A549 (cell line): ENCODE data around the gene DAB1. TPM values are rescaled to one million over a fixed set of nuclear protein-coding genes. Genes with fewer than 3 reads are reported as not detected.

Experiments
- ATAC-seq, 2 experiments: fragments of 200-7000 bp in 1 of 2; fragments of >200 bp in 1 of 2; cut with Nextera tagmentation in 1 of 2; cut with Tn5 transposase in 1 of 2; 3 replicates each; pipeline versions ENCODE4 v1.8.0 to v1.9.1; 2018 to 2020; ENCODE audit warnings: mild to moderate bottlenecking in 1 of 2, moderate library complexity in 1 of 2
- CTCF ChIA-PET: fragments of 300-600 bp; sonication (Branson Sonifier 250); formaldehyde crosslinking; extraction: SDS; loops from one replicate; lab custom pipeline; 2021; ENCODE audit warnings: antibody characterized with exemption, inconsistent platforms; lab: Yijun Ruan, JAX
- POLR2A ChIA-PET: fragments of 350-600 bp; formaldehyde crosslinking; extraction: SDS; loops from one replicate; lab custom pipeline; 2021; ENCODE audit warnings: antibody characterized with exemption, inconsistent platforms; lab: Yijun Ruan, JAX
- DNase-seq, 2 experiments: peaks; one replicate each; pipeline versions ENCODE4 v3.0.0 to v3.0.0-alpha.2; 2011 to 2016; ENCODE audit warnings: low read depth in 1 of 2, low spot score in 1 of 2
- FAIRE-seq: peaks from 2 replicates; lab custom pipeline; 2011; peaks lifted over from hg19 to GRCh38; lab: Jason Lieb, UNC
- H3K27ac ChIP-seq, 2 experiments: fragments of >200 bp; sonication (Bioruptor Twin); formaldehyde crosslinking; 3 replicates each; pipeline ENCODE4 v1.5.1; 2016 to 2017
- H3K4me1 ChIP-seq: fragments of >200 bp; sonication (Bioruptor Twin); formaldehyde crosslinking; 3 replicates; pipeline ENCODE4 v1.6.1; 2016
- H3K4me2 ChIP-seq: fragments of >200 bp; sonication (Bioruptor Twin); formaldehyde crosslinking; 3 replicates; pipeline ENCODE4 v1.6.1; 2016
- H3K4me3 ChIP-seq: fragments of >200 bp; sonication (Bioruptor Twin); formaldehyde crosslinking; 3 replicates; pipeline ENCODE4 v1.5.1; 2016
- H3K9me3 ChIP-seq: fragments of >200 bp; sonication (Bioruptor Twin); formaldehyde crosslinking; 3 replicates; pipeline ENCODE4 v1.6.1; 2016
- BHLHE40 ChIP-seq: IDR thresholded peaks from 2 replicates; pipeline ENCODE4 v1.6.1; 2012; ENCODE audit warnings: low read depth, low read length, inconsistent platforms
- CBX2 ChIP-seq: fragments of 200-600 bp; sonication (generic); IDR thresholded peaks from 2 replicates; pipeline ENCODE4 v1.6.1; 2016; ENCODE audit warnings: low read depth, mild to moderate bottlenecking, borderline replicate concordance
- CEBPB ChIP-seq, 2 experiments: fragments of >200 bp in 1 of 2; sonication (Bioruptor Twin) in 1 of 2; formaldehyde crosslinking in 1 of 2; IDR thresholded peaks; 2 replicates each; pipeline ENCODE4 v1.6.1; 2012 to 2016
- EHF ChIP-seq: fragments of 250-450 bp; sonication (Bioruptor Pico); IDR thresholded peaks from 2 replicates; pipeline ENCODE4 v1.5.0; 2020; ENCODE audit warnings: mild to moderate bottlenecking
- ESRRA ChIP-seq: fragments of 150-350 bp; IDR thresholded peaks from 2 replicates; pipeline ENCODE4 v1.6.1; 2014; ENCODE audit warnings: mild to moderate bottlenecking, low read length, borderline replicate concordance
- FOSL2 ChIP-seq, 2 experiments: fragments of 450-650 bp in 1 of 2; fragments of >200 bp in 1 of 2; sonication (Bioruptor Twin) in 1 of 2; formaldehyde crosslinking; IDR thresholded peaks; 2 replicates each; pipeline versions ENCODE4 v1.5.0 to v1.6.1; 2016 to 2020; ENCODE audit warnings: mild to moderate bottlenecking in 1 of 2, moderate library complexity in 1 of 2
- HDAC2 ChIP-seq: fragments of 200-600 bp; sonication (generic); IDR thresholded peaks from 2 replicates; pipeline ENCODE4 v1.6.1; 2016
- HES2 ChIP-seq: fragments of >200 bp; sonication (Bioruptor Twin); formaldehyde crosslinking; IDR thresholded peaks from 2 replicates; pipeline ENCODE4 v1.6.1; 2016
- HOXA7 ChIP-seq: fragments of 250-450 bp; sonication (Bioruptor Pico); IDR thresholded peaks from 2 replicates; pipeline ENCODE4 v1.5.0; 2020; ENCODE audit warnings: mild to moderate bottlenecking, moderate library complexity
- JUN ChIP-seq, 2 experiments: fragments of >200 bp; sonication (Bioruptor Twin); formaldehyde crosslinking; IDR thresholded peaks; 2 replicates in 1 of 2; 3 replicates in 1 of 2; pipeline ENCODE4 v1.6.1; 2016 to 2017
- JUNB ChIP-seq: fragments of >200 bp; sonication (Bioruptor Twin); formaldehyde crosslinking; IDR thresholded peaks from 2 replicates; pipeline ENCODE4 v1.6.1; 2016
- KDM1A ChIP-seq: fragments of 200-600 bp; sonication (generic); IDR thresholded peaks from 2 replicates; pipeline ENCODE4 v1.6.1; 2016; ENCODE audit warnings: low read depth, mild to moderate bottlenecking
- MAFK ChIP-seq: fragments of 450-650 bp; IDR thresholded peaks from 2 replicates; pipeline ENCODE4 v1.6.1; 2014; ENCODE audit not compliant: partially characterized antibody
- MAZ ChIP-seq: fragments of 150-350 bp; IDR thresholded peaks from 2 replicates; pipeline ENCODE4 v1.6.1; 2014; ENCODE audit warnings: antibody characterized with exemption, low read depth, low read length, borderline replicate concordance
- MYC ChIP-seq: IDR thresholded peaks from 2 replicates; pipeline ENCODE4 v1.6.1; 2012; ENCODE audit warnings: mild to moderate bottlenecking, inconsistent platforms, low read length, improper control_type of control experiment, borderline replicate concordance
- NR3C1 ChIP-seq: fragments of >200 bp; sonication (Bioruptor Twin); formaldehyde crosslinking; IDR thresholded peaks from 3 replicates; pipeline ENCODE4 v1.6.1; 2017
- PHF8 ChIP-seq: fragments of 200-600 bp; sonication (generic); IDR thresholded peaks from 2 replicates; pipeline ENCODE4 v1.6.1; 2016; ENCODE audit warnings: low read depth, mild to moderate bottlenecking, antibody characterized with exemption, moderate library complexity, borderline replicate concordance
- RCOR1 ChIP-seq: fragments of 150-350 bp; IDR thresholded peaks from 2 replicates; pipeline ENCODE4 v1.6.1; 2014; ENCODE audit warnings: antibody characterized with exemption, low read length, low read depth
- RNF2 ChIP-seq: fragments of 200-600 bp; sonication (generic); IDR thresholded peaks from 2 replicates; pipeline ENCODE4 v1.6.1; 2016; ENCODE audit warnings: low read depth, mild to moderate bottlenecking, antibody characterized with exemption, moderate library complexity, borderline replicate concordance
- SREBF2 ChIP-seq: fragments of 450-650 bp; IDR thresholded peaks from 2 replicates; pipeline ENCODE4 v1.6.1; 2014; ENCODE audit warnings: mild to moderate bottlenecking, moderate library complexity
- TFCP2L1 ChIP-seq: fragments of 250-450 bp; sonication (Bioruptor Pico); IDR thresholded peaks from 2 replicates; pipeline ENCODE4 v1.5.0; 2021; ENCODE audit warnings: mild to moderate bottlenecking
- TP53 ChIP-seq: fragments of 250-450 bp; sonication (Bioruptor Pico); IDR thresholded peaks from 2 replicates; pipeline ENCODE4 v1.5.0; 2021; ENCODE audit warnings: mild to moderate bottlenecking, moderate library complexity
- ZFP36 ChIP-seq: fragments of 450-650 bp; IDR thresholded peaks from 2 replicates; pipeline ENCODE4 v1.6.1; 2014; ENCODE audit warnings: borderline replicate concordance; ENCODE audit not compliant: partially characterized antibody
- ZNF302 ChIP-seq: fragments of 250-450 bp; sonication (Bioruptor Pico); IDR thresholded peaks from 2 replicates; pipeline ENCODE4 v1.9.0; 2021; ENCODE audit warnings: inconsistent platforms, mild to moderate bottlenecking, moderate library complexity
- WGBS: methylation state at CpG from one replicate; pipeline ENCODE4 v1.1.6; 2017; ENCODE audit errors: missing lambda C conversion rate; 5-methylcytosine and 5-hydroxymethylcytosine counted together
- polyA plus RNA-seq, 4 experiments: library from polyadenylated mRNA; depleted of rRNA in 3 of 4; stranded (reverse); fragments of >200 nt; fragmentation: RNase III in 1 of 4; extraction: RNeasy Plus Mini Kit Qiagen cat#74134 plus additional on column Dnase treatment in 1 of 4; gene quantifications; 2 replicates in 3 of 4; 3 replicates in 1 of 4; pipeline ENCODE4 v1.2.3, GENCODE V29; 2011 to 2017
- TF ChIP-seq, protein P1 (sequence below): fragments of 250-450 bp; sonication (Bioruptor Pico); IDR thresholded peaks from 2 replicates; pipeline ENCODE4 v1.5.0; 2020; ENCODE audit warnings: low read depth, mild to moderate bottlenecking, moderate library complexity
- TF ChIP-seq, protein P2 (sequence below): IDR thresholded peaks from 2 replicates; pipeline ENCODE4 v1.6.1; 2012

DAB1 gene
- polyA plus RNA-seq, 2 of the 4 experiments (the other 2 are of a cell fraction) = not detected

DNA sequence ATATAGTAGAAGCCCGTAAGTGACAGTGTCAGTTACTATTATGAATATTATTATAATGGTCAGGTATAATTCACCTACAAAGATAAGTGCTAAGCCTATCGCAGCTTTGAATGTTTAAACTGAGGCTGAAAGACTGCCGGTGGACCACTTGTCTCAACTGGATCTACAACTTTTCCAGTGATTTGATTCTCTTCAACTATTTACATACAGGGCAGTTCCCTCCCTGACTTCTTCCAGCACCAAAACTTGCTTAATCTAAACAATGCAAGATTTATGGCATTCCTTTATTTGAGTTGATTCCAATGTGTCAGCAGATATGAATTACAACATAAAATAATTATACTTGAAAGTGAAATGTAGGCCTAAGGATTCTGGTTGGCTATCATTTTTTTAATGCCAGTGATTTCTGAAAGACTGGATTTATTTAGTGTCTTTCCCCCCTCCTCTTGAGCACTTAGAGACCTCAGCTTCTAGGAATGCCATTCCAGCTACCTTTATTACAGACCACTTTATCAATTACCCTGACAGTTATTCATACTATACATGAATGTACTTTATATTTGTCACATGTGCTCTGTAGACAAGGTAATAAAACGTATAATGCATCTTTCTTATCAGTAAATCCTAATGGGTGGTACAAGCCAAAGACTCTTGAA is 304.8 kb downstream of the DAB1 start:
- WGBS = 3% methylated on average over 4 of the region's 4 CpGs

GRCh38 chr1:57117753-57118152 is 306.1 kb downstream of the DAB1 start:
- Histone ChIP-seq H3K27ac (no peak overlapping the region), H3K9me3 (no peaks in the 10 kb centered on the region), H3K4me2 (no peak overlapping the region), H3K4me1 (no peaks in the 10 kb centered on the region), H3K4me3 (no peak overlapping the region)
- no peak for FAIRE-seq
- ChIA-PET CTCF (no interaction called here), POLR2A (no interaction called here)
- no peak for DNase-seq
- no peak for ATAC-seq
- 0% methylated on average over 1 of the region's 1 CpG for WGBS
- TF ChIP-seq MYC = no peak
- no peak for TF ChIP-seq ZNF302 (CRISPR knock-in tag)
- no peak for TF ChIP-seq RNF2
- TF ChIP-seq ZFP36 = no peak
- TF ChIP-seq CEBPB (IDR thresholded peaks at IDR 0.05) = no peak
- no peak for TF ChIP-seq ESRRA
- TF ChIP-seq CBX2 = no peak
- TF ChIP-seq PHF8 = no peak
- TF ChIP-seq BHLHE40 = no peak
- TF ChIP-seq HDAC2 = no peak
- TF ChIP-seq SREBF2 = no peak
- TF ChIP-seq HES2 = no peak
- TF ChIP-seq TFCP2L1 (CRISPR knock-in tag) = no peak
- TF ChIP-seq NR3C1 = no peak
- no peak for TF ChIP-seq KDM1A
- TF ChIP-seq MAZ = no peak
- no peak for TF ChIP-seq RCOR1

More for the DNA sequence above, 304.8 kb downstream of the DAB1 start:
- Histone ChIP-seq H3K27ac (no peak overlapping the region), H3K4me3 (no peak overlapping the region), H3K4me2 (no peak overlapping the region), H3K9me3 (no peaks in the 10 kb centered on the region), H3K4me1 (no peaks in the 10 kb centered on the region)
- ChIA-PET POLR2A (no interaction called here), CTCF (no interaction called here)
- TF ChIP-seq HES2 (no peak), ZFP36 (no peak), TFCP2L1 (CRISPR knock-in tag) (no peak), FOSL2 (IDR thresholded peaks at IDR 0.05) (no peak), FOSL2 (CRISPR knock-in tag; IDR thresholded peaks at IDR 0.05) (no peak), JUN (IDR thresholded peaks at IDR 0.05) (no peak), ESRRA (no peak), EHF (no peak)
- TF ChIP-seq, protein P1, sequence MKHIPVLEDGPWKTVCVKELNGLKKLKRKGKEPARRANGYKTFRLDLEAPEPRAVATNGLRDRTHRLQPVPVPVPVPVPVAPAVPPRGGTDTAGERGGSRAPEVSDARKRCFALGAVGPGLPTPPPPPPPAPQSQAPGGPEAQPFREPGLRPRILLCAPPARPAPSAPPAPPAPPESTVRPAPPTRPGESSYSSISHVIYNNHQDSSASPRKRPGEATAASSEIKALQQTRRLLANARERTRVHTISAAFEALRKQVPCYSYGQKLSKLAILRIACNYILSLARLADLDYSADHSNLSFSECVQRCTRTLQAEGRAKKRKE = no peak
- ATAC-seq = no peak
- FAIRE-seq = no peak
- no peak for DNase-seq

DNA sequence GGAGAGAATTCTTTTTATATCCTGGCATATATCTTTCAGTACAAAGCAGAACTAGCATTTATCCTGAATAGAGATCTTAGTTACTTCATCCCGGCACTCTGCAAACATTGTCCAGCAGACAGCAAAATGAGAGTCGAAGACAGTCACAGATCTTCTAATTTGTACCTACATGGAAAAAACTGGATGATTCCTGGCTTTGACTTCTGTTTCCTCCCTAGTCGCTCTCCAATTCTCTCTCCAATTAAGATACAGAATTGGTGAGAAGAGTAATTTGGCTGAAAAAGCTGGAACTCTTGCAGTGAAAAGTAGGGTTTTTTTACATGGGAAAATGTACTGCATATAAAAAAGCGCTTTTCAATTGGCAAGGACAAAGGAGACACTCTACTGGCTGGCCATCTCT is 307.0 kb downstream of the DAB1 start:
- Histone ChIP-seq H3K4me2 (no peak overlapping the region), H3K9me3 (no peaks in the 10 kb centered on the region), H3K4me3 (no peak overlapping the region), H3K4me1 (no peaks in the 10 kb centered on the region), H3K27ac (no peak overlapping the region)
- no peak for FAIRE-seq
- ChIA-PET CTCF (no interaction called here), POLR2A (no interaction called here)
- no peak for ATAC-seq
- DNase-seq = no peak
- TF ChIP-seq MAFK = no peak
- TF ChIP-seq CEBPB (IDR thresholded peaks at IDR 0.05) = no peak
- TF ChIP-seq, protein P2, sequence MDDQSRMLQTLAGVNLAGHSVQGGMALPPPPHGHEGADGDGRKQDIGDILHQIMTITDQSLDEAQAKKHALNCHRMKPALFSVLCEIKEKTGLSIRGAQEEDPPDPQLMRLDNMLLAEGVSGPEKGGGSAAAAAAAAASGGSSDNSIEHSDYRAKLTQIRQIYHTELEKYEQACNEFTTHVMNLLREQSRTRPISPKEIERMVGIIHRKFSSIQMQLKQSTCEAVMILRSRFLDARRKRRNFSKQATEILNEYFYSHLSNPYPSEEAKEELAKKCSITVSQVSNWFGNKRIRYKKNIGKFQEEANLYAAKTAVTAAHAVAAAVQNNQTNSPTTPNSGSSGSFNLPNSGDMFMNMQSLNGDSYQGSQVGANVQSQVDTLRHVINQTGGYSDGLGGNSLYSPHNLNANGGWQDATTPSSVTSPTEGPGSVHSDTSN = no peak
- no peak for TF ChIP-seq KDM1A
- no peak for TF ChIP-seq MYC
- TF ChIP-seq HOXA7 (CRISPR knock-in tag) = no peak
- no peak for TF ChIP-seq JUNB
- TF ChIP-seq TP53 (CRISPR knock-in tag) = no peak
- WGBS = 35% methylated on average over 4 of the region's 4 CpGs
